Islet of Langerhans (tissue), 1 donor: Measurements from ENCODE around the gene CNKSR3.
"Not testable (repeated sequence)": the region's sequence is repeated elsewhere in the genome, so short reads cannot be mapped to it uniquely, and the experiment has no call there.

Experiments
- FAIRE-seq: peaks from one replicate; lab custom pipeline; 2011; peaks lifted over from hg19 to GRCh38; lab: Jason Lieb, UNC

CNKSR3 gene

DNA sequence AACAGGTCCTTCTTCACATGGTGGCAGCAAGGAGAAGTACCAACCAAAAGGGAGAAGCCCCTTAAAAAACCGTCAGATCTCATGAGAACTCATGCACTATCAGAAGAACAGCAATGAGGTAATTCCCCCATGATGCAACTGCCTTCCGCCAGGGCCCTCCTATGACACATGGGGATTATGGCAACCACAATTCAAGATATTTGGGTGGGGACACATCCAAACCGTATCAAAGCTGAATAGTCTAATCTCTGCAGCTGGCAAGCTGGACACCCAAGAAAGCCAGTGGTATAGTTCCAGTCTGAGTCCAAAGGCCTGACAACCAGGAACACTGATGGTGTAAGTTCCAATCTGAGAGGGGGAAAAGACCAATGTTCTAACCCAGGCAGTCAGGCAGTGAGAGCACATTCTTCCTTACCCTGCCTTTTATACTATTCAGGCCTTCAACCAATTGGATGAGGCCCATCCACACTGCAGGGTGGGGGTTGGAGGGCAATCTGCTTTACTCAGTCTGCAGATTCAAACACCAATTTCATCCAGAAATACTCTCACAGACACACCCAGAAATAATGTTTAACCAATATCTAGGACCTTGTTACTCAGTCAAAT lies 17.9 kb upstream of the CNKSR3 start:
- no peak for FAIRE-seq

DNA sequence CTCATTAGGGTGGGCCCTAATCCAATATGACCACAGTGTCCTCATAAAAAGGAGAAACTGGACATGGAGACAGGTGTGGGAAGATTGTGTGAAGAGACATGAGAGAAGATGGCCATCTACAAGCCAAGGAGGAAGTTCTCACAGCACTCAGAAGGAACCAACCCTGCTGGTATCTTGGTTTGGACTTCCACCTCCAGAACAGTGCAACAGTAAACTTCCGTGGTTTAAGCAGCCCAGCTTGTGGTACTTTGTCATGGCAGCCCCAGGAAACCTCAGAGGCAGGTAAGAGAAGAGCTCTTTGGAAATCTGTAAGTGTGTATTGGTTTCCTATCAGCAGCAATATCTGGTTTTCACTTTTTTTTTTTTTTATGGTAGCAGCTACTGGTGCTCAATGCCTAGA lies 16.5 kb upstream of the CNKSR3 start:
- no peak for FAIRE-seq

DNA sequence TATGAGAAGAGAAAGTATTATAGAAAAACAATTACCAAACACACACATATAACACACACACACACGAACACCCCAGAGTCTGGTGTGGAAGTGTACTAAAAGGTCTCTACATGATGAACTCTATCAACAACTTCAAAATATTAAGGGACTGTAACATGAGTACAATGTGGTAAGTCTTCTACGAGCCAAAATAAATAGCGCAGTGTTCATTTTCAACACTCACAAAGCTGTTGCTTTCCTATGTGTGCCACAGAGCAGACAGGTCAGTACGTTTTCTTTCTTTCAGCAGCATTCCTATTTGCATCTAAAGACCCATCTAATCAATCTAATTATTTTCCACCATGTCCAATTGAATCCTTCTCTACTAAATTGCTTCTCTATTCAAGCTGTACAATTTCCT lies 12.1 kb upstream of the CNKSR3 start:
- no peak for FAIRE-seq

DNA sequence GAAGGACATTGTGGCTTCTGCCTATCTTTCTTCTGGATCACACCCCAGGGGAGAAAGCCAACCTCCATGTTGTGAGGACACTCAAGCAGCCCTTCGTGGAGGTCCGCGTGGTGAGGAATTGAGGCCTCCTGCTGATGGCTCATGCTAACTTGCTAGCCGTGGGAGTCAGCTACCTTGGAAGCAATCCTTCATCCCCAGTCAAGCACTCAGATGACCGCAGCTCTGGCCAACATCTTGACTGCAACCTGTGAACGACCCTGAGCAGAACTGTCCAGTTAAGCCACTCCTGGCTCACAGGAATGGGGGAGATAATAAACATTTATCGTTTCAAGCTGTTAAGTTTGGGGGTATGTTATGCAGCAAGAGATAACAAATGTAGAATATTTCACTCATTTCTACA lies 10.9 kb upstream of the CNKSR3 start:
- no peak for FAIRE-seq

DNA sequence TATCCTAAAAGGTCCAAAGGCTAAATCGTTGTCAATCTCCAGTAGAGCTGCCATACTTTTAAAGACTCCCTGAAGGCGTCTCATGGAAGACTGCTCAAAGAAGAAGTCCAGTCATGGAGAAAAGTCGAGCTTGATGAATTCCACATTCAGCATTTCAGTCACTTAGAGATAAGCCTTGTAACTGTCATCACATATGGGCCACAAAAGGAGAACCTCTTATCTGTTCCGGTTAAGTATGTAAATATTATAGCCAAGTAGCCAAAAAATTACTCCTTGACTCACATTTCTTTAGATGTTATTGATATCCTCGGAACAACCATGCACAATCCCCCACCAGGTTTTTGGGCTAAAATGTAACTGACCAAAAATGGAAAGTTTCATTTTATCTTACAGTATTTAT lies 9.8 kb upstream of the CNKSR3 start:
- no peak for FAIRE-seq

DNA sequence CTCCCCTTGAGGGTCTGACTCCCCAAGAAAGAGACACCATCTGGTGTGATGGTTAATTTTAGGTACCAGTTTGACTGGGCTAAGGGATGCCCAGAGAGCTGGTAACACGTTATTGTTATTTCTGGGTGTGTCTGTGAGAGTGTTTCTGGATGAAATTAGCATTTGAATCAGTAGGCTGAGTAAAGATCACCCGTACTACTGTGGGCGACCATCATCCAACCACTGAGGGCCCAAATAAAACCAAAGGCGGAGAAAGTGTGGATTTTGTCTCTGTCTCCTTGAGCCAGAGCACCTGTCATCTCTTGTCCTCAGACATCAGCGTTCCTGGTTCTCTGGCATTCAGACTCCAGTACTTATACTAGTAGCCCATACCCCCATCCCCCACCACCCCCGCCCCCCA lies 7.9 kb upstream of the CNKSR3 start:
- FAIRE-seq, result no peak

DNA sequence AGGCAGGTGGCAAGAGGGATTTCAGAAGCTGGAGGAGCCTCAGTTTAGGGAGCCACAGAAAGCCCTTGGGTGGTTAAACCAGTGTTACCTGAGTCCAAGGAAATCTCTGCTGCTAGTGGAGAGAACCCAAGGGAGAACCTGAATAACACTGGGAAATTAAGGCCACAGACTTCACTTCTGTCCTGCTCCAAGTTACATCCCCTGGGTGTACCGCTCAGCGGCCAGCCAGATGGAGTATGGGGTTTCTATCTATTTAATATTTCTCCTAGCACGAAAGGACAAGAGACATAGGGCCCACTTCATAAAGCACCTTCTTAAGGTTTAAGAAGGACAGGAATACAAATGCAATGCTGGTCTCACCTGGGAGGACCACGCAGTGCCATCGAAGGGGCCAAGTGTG lies 5.8 kb upstream of the CNKSR3 start:
- no peak for FAIRE-seq

DNA sequence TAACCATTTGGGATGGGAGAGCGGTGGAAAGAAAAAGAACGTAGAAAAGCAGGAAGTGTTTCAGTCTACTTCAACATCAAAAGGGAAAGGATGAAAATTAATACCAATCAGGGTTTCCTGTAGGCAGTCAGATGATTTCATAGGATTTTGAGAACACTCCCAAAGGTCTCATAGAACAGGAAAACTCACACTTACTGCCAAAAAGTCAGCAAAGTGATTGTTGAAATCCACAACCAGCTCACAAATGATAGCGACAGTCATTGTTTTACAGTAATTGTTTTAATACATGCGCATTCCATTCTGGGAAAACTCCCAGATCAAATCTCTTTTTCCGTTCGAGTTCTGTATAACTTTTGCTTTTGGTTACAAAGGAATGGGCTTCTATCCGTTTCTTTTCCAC lies 5.3 kb upstream of the CNKSR3 start:
- peak; percentile 36 for FAIRE-seq

DNA sequence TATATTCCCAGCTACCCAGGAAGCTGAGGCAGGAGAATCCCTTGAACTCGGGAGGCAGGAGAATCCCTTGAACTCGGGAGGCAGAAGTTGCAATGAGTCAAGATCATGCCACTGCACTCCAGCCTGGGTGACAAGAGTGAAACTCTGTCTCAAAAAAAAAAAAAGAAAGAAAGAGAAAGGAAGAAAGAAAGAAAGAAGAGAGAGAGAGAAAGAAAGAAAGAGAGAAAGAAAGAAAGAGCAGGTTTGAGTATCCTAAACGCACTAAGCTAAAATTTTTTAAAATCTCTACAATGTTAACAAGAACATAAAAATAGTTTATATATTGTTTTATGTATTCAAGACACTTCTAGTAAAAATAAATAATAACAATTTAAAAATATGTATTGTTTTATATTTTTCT lies 4.6 kb upstream of the CNKSR3 start:
- not testable (repeated sequence) for FAIRE-seq

DNA sequence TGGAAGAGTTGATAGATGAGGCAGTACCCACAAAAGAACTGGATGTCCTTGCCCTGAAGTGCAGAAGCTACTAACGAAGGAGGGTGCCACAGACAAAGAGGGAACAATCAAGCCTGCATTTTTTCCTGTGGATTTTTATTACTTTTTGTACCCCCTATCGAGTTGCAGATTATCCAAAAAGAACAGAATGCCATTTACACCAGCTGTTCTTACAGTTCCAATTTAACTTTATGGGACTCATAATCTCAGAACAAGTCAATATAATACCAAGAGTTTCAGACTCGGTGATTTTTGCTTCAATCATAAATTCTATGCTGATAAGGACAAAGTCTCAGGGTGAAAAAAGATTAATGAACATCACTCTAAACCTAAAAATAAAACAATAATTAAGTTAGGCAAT lies 4.0 kb upstream of the CNKSR3 start:
- FAIRE-seq, result no peak

DNA sequence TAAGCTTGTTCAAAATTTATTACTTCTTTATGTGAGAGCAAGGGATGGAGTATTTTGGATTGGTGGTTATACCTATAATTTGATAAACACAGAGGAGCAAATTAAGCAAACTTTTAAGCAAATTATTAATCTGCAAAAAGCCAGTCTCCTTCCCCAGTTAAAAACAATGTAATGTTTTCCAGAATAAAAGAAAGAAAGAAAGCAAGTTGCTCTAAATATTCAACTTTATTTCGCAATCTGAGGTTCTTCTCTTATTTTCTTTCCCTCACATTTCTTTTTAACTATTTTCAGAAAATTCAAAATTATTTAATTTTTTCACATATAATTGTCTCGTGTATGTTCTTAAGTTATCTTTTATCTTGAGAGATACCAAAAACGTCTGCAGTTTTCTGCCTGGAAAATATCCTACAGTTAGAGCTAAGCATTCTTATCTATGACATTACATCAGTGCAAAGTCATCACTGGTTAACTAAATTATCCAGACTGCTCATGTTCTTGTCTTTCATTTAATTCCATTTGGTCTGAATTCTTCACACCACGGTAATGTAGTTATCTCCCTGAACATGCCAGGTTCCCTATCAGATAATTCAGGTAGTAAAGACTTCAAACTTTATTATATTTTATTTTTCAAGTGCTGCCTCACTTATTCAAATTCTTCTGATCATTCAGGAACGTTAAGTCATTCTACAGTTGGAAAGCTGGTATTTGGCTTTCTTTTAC lies 3.3 kb upstream of the CNKSR3 start:
- no peak for FAIRE-seq

DNA sequence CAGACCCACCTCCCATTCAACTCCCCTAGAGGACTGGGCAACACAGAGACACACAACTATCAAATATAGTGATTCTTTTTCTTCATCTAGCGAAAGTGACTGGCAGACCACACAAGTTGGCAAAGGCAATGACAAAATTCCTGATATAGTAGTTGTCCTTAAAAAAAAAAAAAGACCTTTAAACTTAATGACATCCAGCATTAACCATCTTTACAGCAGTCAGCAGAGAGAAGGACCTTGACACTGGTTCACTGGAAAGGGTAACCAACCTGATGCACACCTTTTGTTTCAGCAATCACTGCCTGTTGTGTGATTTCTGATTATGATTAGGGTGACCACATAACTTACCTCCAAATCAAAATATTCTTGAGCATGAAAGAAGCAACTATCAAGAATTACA lies 1.7 kb upstream of the CNKSR3 start:
- FAIRE-seq, result no peak

DNA sequence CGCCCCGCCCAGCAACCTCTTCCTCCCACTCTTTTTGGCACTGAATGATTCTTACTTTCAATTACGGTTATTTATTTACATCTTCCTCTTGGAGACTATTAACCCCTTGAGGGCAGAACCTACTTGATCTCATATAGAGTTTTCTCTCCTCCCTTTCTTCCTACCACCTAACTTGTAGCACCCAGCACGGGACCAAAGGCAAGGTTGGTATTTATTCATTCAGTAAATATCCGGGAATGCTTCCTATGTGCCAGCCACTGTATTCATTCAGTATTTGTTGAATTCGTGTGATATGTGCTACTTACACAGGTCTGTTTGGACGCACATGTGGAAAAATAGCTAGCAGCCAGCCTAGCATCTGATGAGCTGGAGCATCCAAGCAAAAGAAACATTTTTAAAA lies 1.3 kb upstream of the CNKSR3 start:
- no peak for FAIRE-seq

DNA sequence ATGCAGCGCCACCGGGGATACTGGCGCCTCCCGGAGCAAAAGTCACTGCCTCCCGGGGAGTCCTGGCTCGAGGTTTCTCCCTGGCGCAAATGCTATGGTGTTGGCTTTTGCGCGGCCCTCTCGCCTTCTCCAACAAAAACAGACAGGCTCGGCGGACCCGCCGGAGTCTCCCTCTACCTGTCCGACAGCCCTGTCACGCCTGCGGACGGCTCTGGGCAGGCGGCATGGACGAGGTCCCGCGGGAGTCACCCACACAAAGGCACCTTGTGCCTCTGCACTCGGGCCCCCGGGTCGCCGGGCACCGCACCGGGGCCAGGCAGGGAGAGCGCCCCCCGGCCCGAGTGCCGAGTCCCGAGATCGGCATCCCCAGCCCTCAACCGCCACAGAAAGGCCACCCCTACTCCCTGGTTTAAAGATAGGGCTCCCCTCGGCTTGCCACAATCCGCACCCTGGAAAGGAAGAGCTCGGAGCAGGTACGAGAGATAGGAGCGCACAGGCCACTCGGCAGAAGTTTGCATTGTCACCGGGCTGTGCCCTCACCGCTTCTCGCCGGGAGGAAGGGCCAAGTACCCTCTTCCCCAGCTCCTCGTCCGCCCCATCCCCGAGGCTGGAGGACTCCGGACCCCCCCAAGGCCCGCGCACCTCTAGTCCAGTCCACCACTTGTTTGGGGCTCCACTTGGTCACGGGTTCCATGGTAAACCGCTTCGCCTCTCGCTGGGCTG lies 903 bp downstream of the CNKSR3 start:
- FAIRE-seq, result no peak

DNA sequence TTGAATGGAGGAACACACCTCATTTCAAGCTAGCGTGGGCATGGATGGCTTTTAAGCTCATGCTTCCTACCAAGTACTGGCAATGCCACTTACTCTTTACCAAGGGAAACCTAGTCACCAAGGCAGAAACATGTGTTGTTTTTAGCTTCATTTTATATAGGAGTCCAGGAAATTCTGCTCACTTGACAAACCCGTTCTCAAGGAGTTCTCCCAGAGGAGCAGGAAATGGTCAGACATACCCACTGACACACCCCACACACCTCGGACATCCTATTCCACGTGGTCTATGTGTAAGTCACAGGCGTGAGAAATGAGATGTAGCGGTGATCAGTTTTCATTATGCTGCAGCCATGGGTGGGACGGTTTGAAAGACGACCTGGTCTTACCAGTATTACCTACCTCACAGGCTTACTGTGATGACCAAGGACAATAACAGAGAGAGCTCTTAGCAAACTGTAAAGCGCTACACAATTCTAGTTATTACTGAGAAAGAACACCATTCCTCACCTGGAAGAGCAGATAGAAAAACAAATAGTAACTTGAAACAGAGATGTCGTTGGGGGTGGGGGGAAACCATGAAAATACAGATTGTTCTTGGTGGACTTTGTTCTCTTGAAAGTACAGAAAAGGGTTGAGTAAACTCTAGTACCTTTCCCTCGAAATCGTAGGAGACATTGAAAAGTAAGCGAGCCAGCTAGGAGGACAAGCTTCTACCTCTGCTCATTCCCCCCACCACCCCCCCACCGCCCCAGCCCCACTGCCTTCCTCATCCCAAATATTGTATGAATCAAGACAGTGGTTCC lies 1.7 kb downstream of the CNKSR3 start:
- FAIRE-seq, result no peak

DNA sequence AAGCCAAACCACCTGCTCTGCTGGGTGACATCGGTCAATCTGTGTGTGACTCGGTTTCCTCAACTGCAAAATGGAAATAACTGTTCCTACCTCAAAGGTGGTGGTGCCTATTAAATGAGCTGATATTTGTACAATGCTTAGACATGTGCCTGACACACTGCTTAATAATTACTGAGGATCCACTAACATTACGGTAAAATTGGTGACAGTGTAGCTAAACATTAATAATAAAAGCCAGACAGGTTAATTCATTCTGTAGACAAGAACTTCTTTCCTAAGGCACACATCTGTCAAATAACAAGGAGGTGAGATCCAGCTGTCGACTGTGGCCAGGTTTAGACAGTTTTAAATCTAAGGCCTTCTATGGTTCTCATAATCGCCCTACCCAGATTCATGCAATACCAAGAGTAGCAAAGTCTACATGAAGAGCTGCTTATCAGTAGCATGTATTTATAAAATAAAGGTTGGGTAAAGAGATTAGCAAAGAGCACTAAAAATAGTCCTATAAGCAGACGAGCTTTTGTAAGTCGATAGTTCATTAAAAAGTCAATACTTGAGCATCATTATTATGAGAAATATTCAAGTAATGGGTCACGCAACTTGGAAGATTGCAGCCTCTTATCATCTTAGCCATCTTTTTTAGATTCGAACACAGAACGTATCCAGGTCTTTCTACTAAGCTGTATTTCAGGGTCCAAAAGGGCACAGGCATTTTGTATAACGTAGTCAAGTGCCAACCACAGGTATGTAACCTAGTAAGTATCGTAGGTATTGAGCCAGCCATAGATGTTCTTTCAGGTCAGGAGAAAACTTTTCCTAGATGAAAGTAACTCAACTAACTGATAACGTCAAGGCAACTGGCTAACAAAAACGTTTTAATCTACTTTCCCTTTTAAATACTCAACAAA lies 3.2 kb downstream of the CNKSR3 start:
- FAIRE-seq, result no peak

DNA sequence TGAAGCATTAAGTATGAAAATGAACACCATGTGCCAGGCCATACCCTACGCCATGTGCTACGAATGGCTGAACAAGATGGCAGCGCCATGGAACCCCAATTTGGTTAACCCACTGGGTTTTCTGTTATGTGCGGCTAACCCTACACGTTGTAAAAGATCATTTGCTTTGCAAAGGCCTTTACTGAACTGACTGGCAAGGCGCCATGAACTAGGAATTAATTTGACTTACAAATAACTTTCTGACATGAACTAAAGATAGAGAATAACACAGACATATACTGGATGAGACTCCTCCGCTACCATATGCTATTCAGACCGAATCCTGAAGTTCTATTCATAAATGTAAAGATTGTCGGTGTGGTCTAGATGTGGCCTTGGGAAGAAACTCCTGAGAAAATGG lies 3.9 kb downstream of the CNKSR3 start:
- FAIRE-seq, result no peak

DNA sequence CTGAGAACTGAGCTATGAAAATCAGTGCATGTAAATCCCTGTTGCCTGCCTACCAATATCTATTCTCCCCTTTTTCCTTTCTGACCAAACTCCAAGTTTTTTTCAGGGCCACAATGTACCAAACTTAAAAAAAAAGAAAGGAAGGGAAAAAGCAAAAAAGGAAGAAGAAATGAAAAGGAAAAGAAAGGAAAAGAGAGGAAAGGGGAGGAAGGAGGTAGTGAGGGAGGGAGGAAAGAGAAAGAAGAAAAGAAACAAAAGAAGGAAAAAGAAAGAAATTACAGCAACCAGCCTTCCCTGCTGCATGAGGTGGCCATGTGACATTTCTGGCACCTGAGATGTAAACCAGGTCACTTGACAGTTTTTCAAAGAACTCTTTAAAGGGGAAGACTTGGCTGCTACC lies 4.4 kb downstream of the CNKSR3 start:
- FAIRE-seq, result no peak

DNA sequence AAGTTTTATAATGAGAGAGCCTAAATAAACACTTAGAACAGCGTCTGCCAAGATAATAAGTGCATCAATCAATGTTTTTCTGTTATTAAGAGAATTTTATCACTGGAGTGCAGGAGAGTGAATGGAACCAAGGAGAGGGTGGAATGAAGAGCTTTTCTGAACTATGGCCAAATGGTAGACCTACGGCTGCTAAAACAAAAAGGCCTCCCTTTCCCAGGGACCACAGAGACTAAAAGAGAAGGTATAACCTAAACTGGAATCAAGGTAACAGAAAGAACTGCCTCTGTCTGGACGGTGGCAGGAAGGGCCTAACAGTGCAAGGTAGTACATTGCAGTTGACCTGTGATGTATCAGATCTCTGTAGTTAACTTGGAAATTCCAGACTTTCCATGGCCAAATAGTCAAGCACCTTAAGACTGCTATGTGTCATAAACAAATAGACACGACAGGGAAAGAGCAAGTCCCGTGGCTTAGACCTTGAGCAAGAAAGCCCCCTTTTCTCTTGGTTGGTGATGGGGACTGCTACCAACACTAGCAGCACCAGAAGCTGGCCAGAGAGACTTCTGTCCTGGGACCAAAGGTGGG lies 5.5 kb downstream of the CNKSR3 start:
- no peak for FAIRE-seq

DNA sequence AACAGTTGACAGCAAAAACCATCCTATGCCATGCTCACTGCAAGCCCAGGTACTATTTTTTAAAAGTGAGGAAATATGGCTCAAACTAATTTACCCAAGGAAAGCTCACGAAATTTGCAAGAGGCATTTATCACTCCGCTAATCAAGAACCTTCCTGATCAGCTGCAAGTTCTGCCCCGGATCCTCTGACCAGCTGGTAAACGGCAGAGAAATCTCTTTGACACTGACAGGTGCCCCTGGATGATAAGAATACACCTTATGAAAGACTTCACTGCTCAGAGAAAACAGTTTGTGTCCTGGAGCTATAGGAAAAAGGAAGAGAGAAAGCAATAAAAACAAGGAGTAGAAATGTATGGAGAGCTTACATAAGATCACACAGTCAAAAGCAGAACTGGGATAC lies 6.4 kb downstream of the CNKSR3 start:
- FAIRE-seq, result no peak

DNA sequence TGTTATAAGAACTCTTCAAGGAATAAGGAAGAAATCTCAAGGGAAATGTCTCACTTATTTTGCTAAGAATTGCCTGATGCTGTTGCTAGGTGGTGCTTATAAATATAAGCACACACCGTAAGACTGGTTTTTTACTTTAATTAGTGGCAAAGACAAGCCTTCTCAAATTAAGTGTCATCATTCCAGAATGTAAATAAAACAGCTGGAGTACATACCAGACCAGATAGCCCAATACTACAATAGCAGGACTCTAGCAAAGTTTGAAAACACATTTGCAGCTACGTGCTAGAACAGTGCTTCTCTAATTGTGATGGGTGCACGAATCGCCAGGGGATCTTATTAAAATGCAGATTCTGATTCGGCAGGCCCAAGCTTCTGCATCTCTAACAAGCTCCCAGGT lies 6.8 kb downstream of the CNKSR3 start:
- FAIRE-seq, result no peak

DNA sequence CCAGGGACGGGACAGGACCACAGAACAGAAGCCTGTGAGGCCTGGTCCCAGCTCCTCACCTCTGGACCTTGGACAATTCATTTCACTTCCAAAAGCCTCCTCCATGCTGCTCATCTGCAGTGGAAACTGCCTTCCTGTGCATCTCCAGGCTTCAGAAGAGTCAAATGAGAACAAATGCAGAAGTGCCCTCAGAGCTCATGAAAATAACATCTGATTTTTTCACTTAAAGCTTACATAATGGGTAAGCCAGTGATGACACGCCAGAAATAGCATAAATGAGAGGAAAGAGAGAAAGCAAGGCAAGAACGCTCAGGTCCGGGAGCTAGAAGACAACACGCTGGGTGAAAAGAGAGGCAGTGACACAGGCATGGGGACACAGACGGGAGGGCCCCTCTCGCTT lies 7.9 kb downstream of the CNKSR3 start:
- no peak for FAIRE-seq
